ENCODE data around the gene SNCB.

SNCB gene

GRCh38 chr5:176638437-176638836 lies 8.1 kb upstream of the SNCB start:
- TF ChIP-seq CTCF (IDR thresholded peaks at IDR 0.05; ENCODE audit: insufficient read depth, low read depth, low read length, missing control alignments): no peak
- DNase-seq (ENCODE audit: low read depth): no peak
- no peak overlapping the region for H3K4me3 ChIP-seq (ENCODE audit: low read depth, low read length)

- no peak overlapping the region for H3K4me3 ChIP-seq (ENCODE audit: low read depth, low read length)
- DNase-seq (ENCODE audit: low read depth): no peak
- no peak for TF ChIP-seq CTCF (IDR thresholded peaks at IDR 0.05; ENCODE audit: insufficient read depth, low read depth, low read length, missing control alignments)
These were observed 7.2 kb upstream of the SNCB start for GRCh38 chr5:176637556-176637955.

- TF ChIP-seq CTCF (IDR thresholded peaks at IDR 0.05; ENCODE audit: insufficient read depth, low read depth, low read length, missing control alignments): no peak
- no peak overlapping the region for H3K4me3 ChIP-seq (ENCODE audit: low read depth, low read length)
- DNase-seq (ENCODE audit: low read depth): no peak
These were observed 6.1 kb upstream of the SNCB start for GRCh38 chr5:176636426-176636825.

- TF ChIP-seq CTCF (IDR thresholded peaks at IDR 0.05; ENCODE audit: insufficient read depth, low read depth, low read length, missing control alignments): no peak
- H3K4me3 ChIP-seq (ENCODE audit: low read depth, low read length): no peak overlapping the region
These were observed 3.3 kb upstream of the SNCB start for GRCh38 chr5:176633598-176633997.

GRCh38 chr5:176632745-176633144 lies 2.4 kb upstream of the SNCB start:
- no peak for TF ChIP-seq CTCF (IDR thresholded peaks at IDR 0.05; ENCODE audit: insufficient read depth, low read depth, low read length, missing control alignments)
- H3K4me3 ChIP-seq (ENCODE audit: low read depth, low read length): no peak overlapping the region
- DNase-seq (ENCODE audit: low read depth): no peak

More at GRCh38 chr5:176633598-176633997, 3.3 kb upstream of the SNCB start:
- DNase-seq (ENCODE audit: low read depth): no peak

DNA sequence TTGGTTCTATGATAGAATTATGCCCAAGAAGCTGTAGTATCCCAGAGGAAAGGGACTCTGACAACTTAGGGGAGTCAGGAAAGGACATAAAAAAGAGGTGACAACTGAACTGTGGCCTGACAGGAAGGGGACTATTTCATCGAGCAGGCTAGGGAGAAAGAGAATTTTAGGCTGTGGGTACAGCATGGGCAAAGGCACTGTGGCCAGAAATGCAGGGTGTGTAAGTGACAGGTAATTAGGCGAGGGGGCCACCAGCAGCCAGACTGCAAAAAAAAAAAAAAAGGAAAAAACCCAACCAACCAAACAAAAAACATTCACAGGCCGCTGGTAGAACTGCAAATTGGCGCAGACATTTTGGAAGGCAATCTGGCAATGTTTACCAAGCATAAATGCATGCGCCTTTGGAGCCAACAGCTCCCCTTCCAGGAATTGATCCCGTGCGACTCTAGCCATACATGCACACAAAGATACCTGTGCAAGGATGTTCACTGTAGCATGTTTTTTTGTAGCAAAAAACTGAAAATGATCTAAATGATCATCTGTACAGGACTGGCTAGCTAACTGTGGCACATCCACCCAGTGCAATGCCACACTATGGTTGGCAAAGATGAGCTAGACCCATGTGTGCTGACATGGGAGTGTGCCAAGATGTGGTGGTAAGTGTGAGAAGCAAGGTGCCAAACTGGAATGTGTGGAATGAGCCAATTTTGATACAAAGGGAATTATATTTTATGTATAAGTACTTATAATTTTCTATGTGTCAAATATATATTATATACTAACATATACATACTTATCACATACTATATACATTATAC lies 1.3 kb upstream of the SNCB start:
- H3K4me3 ChIP-seq (ENCODE audit: low read depth, low read length): no peak overlapping the region
- TF ChIP-seq CTCF (IDR thresholded peaks at IDR 0.05; ENCODE audit: insufficient read depth, low read depth, low read length, missing control alignments): no peak
- DNase-seq (ENCODE audit: low read depth): no peak

All from GM12865 (cell line).